K562 (cell line): ENCODE measurements around the gene PGAM2. TPM values are rescaled to one million over a fixed set of nuclear protein-coding genes. Genes with fewer than 3 reads are reported as not detected.

Experiments
- CHD1 ChIP-seq: fragments of 200-600 bp; sonication (generic); IDR thresholded peaks from one replicate; pipeline ENCODE4 v1.6.1; 2012; ENCODE audit warnings: mild to moderate bottlenecking, moderate library complexity, low read length, inconsistent platforms
- CUX1 ChIP-seq: fragments of 200-800 bp; sonication (Bioruptor generic); IDR thresholded peaks from 2 replicates; pipeline ENCODE4 v1.6.1; 2016; ENCODE audit warnings: missing genetic modification characterization, missing compliant biosample characterization
- CXXC5 ChIP-seq: fragments of 250-450 bp; sonication (Bioruptor Pico); IDR thresholded peaks from 2 replicates; pipeline ENCODE4 v1.8.0; 2022; ENCODE audit warnings: inconsistent platforms, mild to moderate bottlenecking, moderate library complexity
- E2F8 ChIP-seq: fragments of 450-650 bp; IDR thresholded peaks from 2 replicates; pipeline ENCODE4 v1.7.1; 2018; ENCODE audit warnings: mild to moderate bottlenecking, low read depth; ENCODE audit not compliant: partially characterized antibody
- GTF2E2 ChIP-seq: fragments of 200-800 bp; sonication (Bioruptor generic); IDR thresholded peaks from 2 replicates; pipeline ENCODE4 v1.6.1; 2016; ENCODE audit warnings: missing genetic modification characterization, missing compliant biosample characterization
- HOMEZ ChIP-seq: fragments of 250-450 bp; sonication (Bioruptor Pico); IDR thresholded peaks from 2 replicates; pipeline ENCODE4 v1.4.0; 2020; ENCODE audit warnings: mild to moderate bottlenecking, moderate library complexity
- LARP7 ChIP-seq: fragments of 450-650 bp; IDR thresholded peaks from 2 replicates; pipeline ENCODE4 v1.6.1; 2016
- MAFF ChIP-seq: IDR thresholded peaks from 2 replicates; pipeline ENCODE4 v1.6.1; 2012; ENCODE audit warnings: low read length, improper control_type of control experiment
- MCM3 ChIP-seq: fragments of 450-650 bp; IDR thresholded peaks from 2 replicates; pipeline ENCODE4 v1.6.1; 2016
- MEIS2 ChIP-seq: fragments of 450-650 bp; IDR thresholded peaks from 2 replicates; pipeline ENCODE4 v1.6.1; 2014; ENCODE audit warnings: mild to moderate bottlenecking; ENCODE audit not compliant: partially characterized antibody
- NRF1 ChIP-seq, 2 experiments: fragments of 450-650 bp; IDR thresholded peaks in 1 of 2; conservative IDR thresholded peaks in 1 of 2; 2 replicates each; pipeline ENCODE4 v1.6.1; 2014; ENCODE audit warnings: mild to moderate bottlenecking in 2 of 2
- POLR2A ChIP-seq: fragments of 450-650 bp; conservative IDR thresholded peaks from 2 replicates; pipeline ENCODE4 v1.6.1; 2016
- THRB ChIP-seq: fragments of 450-650 bp; formaldehyde crosslinking; conservative IDR thresholded peaks from 2 replicates; pipeline ENCODE4 v1.4.0; 2022; ENCODE audit warnings: mild to moderate bottlenecking, missing genetic modification characterization
- ZBTB1 ChIP-seq: sonication (generic); formaldehyde crosslinking; IDR thresholded peaks from 2 replicates; pipeline ENCODE4 v1.8.1; 2023; ENCODE audit warnings: missing genetic modification reagents, low read depth, mild to moderate bottlenecking, borderline replicate concordance
- ZBTB7A ChIP-seq: IDR thresholded peaks from 2 replicates; pipeline ENCODE4 v1.6.1; 2011; ENCODE audit warnings: low read depth, mild to moderate bottlenecking, low read length, moderate library complexity, borderline replicate concordance; ENCODE audit not compliant: control insufficient read depth
- ZKSCAN8 ChIP-seq: fragments of 200-800 bp; sonication (Bioruptor generic); IDR thresholded peaks from 2 replicates; pipeline ENCODE4 v1.6.1; 2016; ENCODE audit warnings: missing genetic modification characterization, missing compliant biosample characterization
- ZNF445 ChIP-seq: fragments of 250-450 bp; sonication (Bioruptor Pico); IDR thresholded peaks from 2 replicates; pipeline ENCODE4 v1.4.0; 2020; ENCODE audit warnings: low read depth, mild to moderate bottlenecking, moderate library complexity
- polyA plus RNA-seq, 8 experiments: library from polyadenylated mRNA; depleted of rRNA in 4 of 8; stranded (reverse) in 5 of 8; unstranded in 3 of 8; fragments of >200 nt; fragmentation: Nextera tagmentation in 2 of 8; fragmentation: Illumina TruSeq in 1 of 8; extraction: Ambion mirVana in 2 of 8; extraction: Trizol in 1 of 8; gene quantifications; 2 replicates each; pipeline versions ENCODE4 v1.2.1 to v1.2.3, GENCODE V29; 2011 to 2014; ENCODE audit warnings: inconsistent platforms in 1 of 8, missing spikeins in 1 of 8
- total RNA-seq, 7 experiments: library from RNA; depleted of rRNA in 6 of 7; stranded (reverse); fragments of >200 nt in 6 of 7; fragmentation: Illumina TruSeq in 2 of 7; extraction: Trizol in 2 of 7; gene quantifications; 2 replicates each; pipeline versions ENCODE4 v1.2.1 to v1.2.3, GENCODE V29; 2011 to 2021; ENCODE audit warnings: low replicate concordance in 1 of 7

Gene PGAM2
- total and polyA plus RNA-seq, 9 of the 15 experiments (the other 6 are each of a cell fraction or from before 2014, with no cell fraction given) = not detected

GRCh38 chr7:44044315-44045225, 20.8 kb downstream of the PGAM2 start, which contains the start of gene DBNL (continued):
- TF ChIP-seq CUX1 (CRISPR knock-in tag) (no peak), NRF1 (conservative IDR thresholded peaks at IDR 0.05 in 1 of 2, IDR thresholded peaks at IDR 0.05 in 1 of 2) (peak; percentile 39 to 53; a peak in 2 of 4 replicates), ZNF445 (CRISPR knock-in tag) (no peak), GTF2E2 (0 out of 2 replicates have a peak, but pooled peaks have one; percentile 34), CXXC5 (CRISPR knock-in tag) (peak; percentile 64), MEIS2 (peak; percentile 65), ZBTB7A (peak; percentile 43; the same call in 1 of the 2 replicates), POLR2A (peak; percentile 96), CHD1 (no peak), ZBTB1 (no peak; the same call in 1 of the 2 replicates), MCM3 (no peak), E2F8 (peak; percentile 88), LARP7 (no peak), ZKSCAN8 (no peak), MAFF (no peak), THRB (CRISPR knock-in tag) (no peak), HOMEZ (no peak)
